HEK293 (cell line): ENCODE data around the gene PHF5A.

Experiments used
- CTCF ChIP-seq: fragments of 450-650 bp; formaldehyde crosslinking; IDR thresholded peaks from 2 replicates; pipeline ENCODE4 v1.5.1; 2016; ENCODE audit warnings: missing biosample characterization, missing genetic modification characterization
- GLI4 ChIP-seq: fragments of 450-650 bp; formaldehyde crosslinking; IDR thresholded peaks from 2 replicates; pipeline ENCODE4 v1.5.1; 2016; ENCODE audit warnings: missing biosample characterization, missing genetic modification characterization
- PRDM1 ChIP-seq: fragments of 450-650 bp; formaldehyde crosslinking; IDR thresholded peaks from 2 replicates; pipeline ENCODE4; 2016; ENCODE audit warnings: missing biosample characterization, missing genetic modification characterization
- WT1 ChIP-seq: fragments of 450-650 bp; formaldehyde crosslinking; IDR thresholded peaks from 2 replicates; pipeline ENCODE4 v1.5.1; 2016; ENCODE audit warnings: missing biosample characterization, missing genetic modification characterization
- ZEB2 ChIP-seq: fragments of 450-650 bp; formaldehyde crosslinking; IDR thresholded peaks from 2 replicates; pipeline ENCODE4 v1.5.1; 2016; ENCODE audit warnings: missing biosample characterization, missing genetic modification characterization
- ZNF311 ChIP-seq: fragments of 450-650 bp; formaldehyde crosslinking; IDR thresholded peaks from 2 replicates; pipeline ENCODE4 v1.5.1; 2017; ENCODE audit warnings: missing biosample characterization, missing genetic modification characterization, borderline replicate concordance
- ZNF658 ChIP-seq: fragments of 450-650 bp; formaldehyde crosslinking; IDR thresholded peaks from 2 replicates; pipeline ENCODE4; 2016; ENCODE audit warnings: missing biosample characterization, missing genetic modification characterization
- ZNF791 ChIP-seq: fragments of 450-650 bp; formaldehyde crosslinking; IDR thresholded peaks from 2 replicates; pipeline ENCODE4 v1.5.1; 2016; ENCODE audit warnings: missing biosample characterization, missing genetic modification characterization
- TF ChIP-seq, protein P1 (sequence below): fragments of 450-650 bp; formaldehyde crosslinking; IDR thresholded peaks from 2 replicates; pipeline ENCODE4 v1.5.1; 2016; ENCODE audit warnings: missing biosample characterization, missing genetic modification characterization
- TF ChIP-seq, protein P2 (sequence below): fragments of 450-650 bp; formaldehyde crosslinking; IDR thresholded peaks from 2 replicates; pipeline ENCODE4 v1.5.1; 2016; ENCODE audit warnings: missing biosample characterization, missing genetic modification characterization
- TF ChIP-seq, protein P3 (sequence below): fragments of 450-650 bp; formaldehyde crosslinking; IDR thresholded peaks from 2 replicates; pipeline ENCODE4 v1.5.1; 2017; ENCODE audit warnings: missing biosample characterization, missing genetic modification characterization

- TF ChIP-seq, protein P1, sequence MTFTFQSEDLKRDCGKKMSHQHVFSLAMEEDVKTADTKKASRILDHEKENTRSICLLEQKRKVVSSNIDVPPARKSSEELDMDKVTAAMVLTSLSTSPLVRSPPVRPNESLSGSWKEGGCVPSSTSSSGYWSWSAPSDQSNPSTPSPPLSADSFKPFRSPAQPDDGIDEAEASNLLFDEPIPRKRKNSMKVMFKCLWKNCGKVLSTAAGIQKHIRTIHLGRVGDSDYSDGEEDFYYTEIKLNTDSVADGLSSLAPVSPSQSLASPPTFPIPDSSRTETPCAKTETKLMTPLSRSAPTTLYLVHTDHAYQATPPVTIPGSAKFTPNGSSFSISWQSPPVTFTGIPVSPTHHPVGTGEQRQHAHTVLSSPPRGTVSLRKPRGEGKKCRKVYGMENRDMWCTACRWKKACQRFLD (tag by site-specific recombination): no peak
- TF ChIP-seq ZNF658 (tag by site-specific recombination) (no peak), GLI4 (no peak), ZNF791 (tag by site-specific recombination) (no peak), ZNF311 (tag by site-specific recombination) (no peak), ZEB2 (no peak), PRDM1 (tag by site-specific recombination) (no peak), CTCF (tag by site-specific recombination) (no peak), WT1 (tag by site-specific recombination) (no peak)
- TF ChIP-seq, protein P2, sequence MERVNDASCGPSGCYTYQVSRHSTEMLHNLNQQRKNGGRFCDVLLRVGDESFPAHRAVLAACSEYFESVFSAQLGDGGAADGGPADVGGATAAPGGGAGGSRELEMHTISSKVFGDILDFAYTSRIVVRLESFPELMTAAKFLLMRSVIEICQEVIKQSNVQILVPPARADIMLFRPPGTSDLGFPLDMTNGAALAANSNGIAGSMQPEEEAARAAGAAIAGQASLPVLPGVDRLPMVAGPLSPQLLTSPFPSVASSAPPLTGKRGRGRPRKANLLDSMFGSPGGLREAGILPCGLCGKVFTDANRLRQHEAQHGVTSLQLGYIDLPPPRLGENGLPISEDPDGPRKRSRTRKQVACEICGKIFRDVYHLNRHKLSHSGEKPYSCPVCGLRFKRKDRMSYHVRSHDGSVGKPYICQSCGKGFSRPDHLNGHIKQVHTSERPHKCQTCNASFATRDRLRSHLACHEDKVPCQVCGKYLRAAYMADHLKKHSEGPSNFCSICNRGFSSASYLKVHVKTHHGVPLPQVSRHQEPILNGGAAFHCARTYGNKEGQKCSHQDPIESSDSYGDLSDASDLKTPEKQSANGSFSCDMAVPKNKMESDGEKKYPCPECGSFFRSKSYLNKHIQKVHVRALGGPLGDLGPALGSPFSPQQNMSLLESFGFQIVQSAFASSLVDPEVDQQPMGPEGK (tag by site-specific recombination): no peak
- TF ChIP-seq, protein P3, sequence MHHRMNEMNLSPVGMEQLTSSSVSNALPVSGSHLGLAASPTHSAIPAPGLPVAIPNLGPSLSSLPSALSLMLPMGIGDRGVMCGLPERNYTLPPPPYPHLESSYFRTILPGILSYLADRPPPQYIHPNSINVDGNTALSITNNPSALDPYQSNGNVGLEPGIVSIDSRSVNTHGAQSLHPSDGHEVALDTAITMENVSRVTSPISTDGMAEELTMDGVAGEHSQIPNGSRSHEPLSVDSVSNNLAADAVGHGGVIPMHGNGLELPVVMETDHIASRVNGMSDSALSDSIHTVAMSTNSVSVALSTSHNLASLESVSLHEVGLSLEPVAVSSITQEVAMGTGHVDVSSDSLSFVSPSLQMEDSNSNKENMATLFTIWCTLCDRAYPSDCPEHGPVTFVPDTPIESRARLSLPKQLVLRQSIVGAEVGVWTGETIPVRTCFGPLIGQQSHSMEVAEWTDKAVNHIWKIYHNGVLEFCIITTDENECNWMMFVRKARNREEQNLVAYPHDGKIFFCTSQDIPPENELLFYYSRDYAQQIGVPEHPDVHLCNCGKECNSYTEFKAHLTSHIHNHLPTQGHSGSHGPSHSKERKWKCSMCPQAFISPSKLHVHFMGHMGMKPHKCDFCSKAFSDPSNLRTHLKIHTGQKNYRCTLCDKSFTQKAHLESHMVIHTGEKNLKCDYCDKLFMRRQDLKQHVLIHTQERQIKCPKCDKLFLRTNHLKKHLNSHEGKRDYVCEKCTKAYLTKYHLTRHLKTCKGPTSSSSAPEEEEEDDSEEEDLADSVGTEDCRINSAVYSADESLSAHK (tag by site-specific recombination): no peak
Measured at GRCh38 chr22:41501209-41501608, 32.7 kb upstream of the PHF5A start.
